GM10847 (cell line): ENCODE measurements around the gene MYL4.
A peak's percentile ranks its signal among the peaks of the same experiment; 100 is the strongest.

ENCODE experiments used
- POLR2A ChIP-seq: IDR thresholded peaks from 2 replicates; pipeline ENCODE4 v1.6.1; 2011; ENCODE audit not compliant: insufficient read length; ENCODE audit errors: extremely low read depth

Gene MYL4

GRCh38 chr17:47246120-47246519 lies 37.0 kb downstream of the MYL4 start:
- no peak for TF ChIP-seq POLR2A

GRCh38 chr17:47250855-47251254 lies 41.7 kb downstream of the MYL4 start:
- no peak for TF ChIP-seq POLR2A

GRCh38 chr17:47251421-47251940 lies 42.3 kb downstream of the MYL4 start:
- TF ChIP-seq POLR2A: no peak

- TF ChIP-seq POLR2A: no peak
Observed at GRCh38 chr17:47252209-47252608, 43.1 kb downstream of the MYL4 start.

GRCh38 chr17:47252766-47253512 lies 43.8 kb downstream of the MYL4 start:
- TF ChIP-seq POLR2A: no peak

GRCh38 chr17:47253541-47254402 lies 44.6 kb downstream of the MYL4 start, which contains the start of gene ITGB3:
Gene ITGB3 (plus strand): TSS chr17:47253827. CDS start chr17:47253862, 35 bp downstream.
- TF ChIP-seq POLR2A: peak; percentile 24

GRCh38 chr17:47254403-47254943 lies 45.3 kb downstream of the MYL4 start:
- TF ChIP-seq POLR2A: no peak

- TF ChIP-seq POLR2A: no peak
Observed at GRCh38 chr17:47257651-47258339, 48.6 kb downstream of the MYL4 start.

GRCh38 chr17:47262586-47262985 lies 53.4 kb downstream of the MYL4 start:
- TF ChIP-seq POLR2A: no peak

GRCh38 chr17:47264166-47264565 lies 55.0 kb downstream of the MYL4 start:
- TF ChIP-seq POLR2A: no peak

- TF ChIP-seq POLR2A: no peak
Observed at GRCh38 chr17:47265983-47266541, 56.9 kb downstream of the MYL4 start.

- TF ChIP-seq POLR2A: no peak
Observed at GRCh38 chr17:47266782-47267181, 57.6 kb downstream of the MYL4 start.

GRCh38 chr17:47267354-47267828 lies 58.2 kb downstream of the MYL4 start:
- no peak for TF ChIP-seq POLR2A

- TF ChIP-seq POLR2A: no peak
Observed at GRCh38 chr17:47270946-47271705, 62.0 kb downstream of the MYL4 start.

- TF ChIP-seq POLR2A: no peak
Observed at GRCh38 chr17:47272491-47272890, 63.3 kb downstream of the MYL4 start.
